SK-N-MC (cell line): Measurements from ENCODE around the gene ADH5.
"Not testable (repeated sequence)": the region's sequence is repeated elsewhere in the genome, so short reads cannot be mapped to it uniquely, and the experiment has no call there.

Experiments
- DNase-seq: peaks from one replicate; pipeline ENCODE4 v3.0.0-alpha.2; 2011; ENCODE audit warnings: low read depth, low spot score
- H3K27ac ChIP-seq: fragments of 200-600 bp; sonication (generic); 2 replicates; pipeline ENCODE4 v1.5.1; 2016; ENCODE audit warnings: mixed run types
- H3K36me3 ChIP-seq: fragments of 200-600 bp; sonication (generic); 2 replicates; pipeline ENCODE4 v1.6.1; 2017; ENCODE audit warnings: antibody characterized with exemption, low read length, mixed read lengths; ENCODE audit not compliant: insufficient read depth
- H3K4me3 ChIP-seq: fragments of 200-600 bp; sonication (generic); 2 replicates; pipeline ENCODE4 v1.5.1; 2016
- H3K9ac ChIP-seq: fragments of 200-600 bp; sonication (generic); 2 replicates; pipeline ENCODE4 v1.8.0; 2017; ENCODE audit warnings: mixed run types, mixed read lengths; ENCODE audit not compliant: insufficient read length
- H3K9me3 ChIP-seq: fragments of 200-600 bp; sonication (generic); 2 replicates; pipeline ENCODE4 v1.6.1; 2017; ENCODE audit warnings: low read depth, mild to moderate bottlenecking, antibody characterized with exemption, low read length, moderate library complexity, mixed read lengths
- EZH2 ChIP-seq: fragments of 200-600 bp; sonication (generic); IDR thresholded peaks from one replicate; pipeline ENCODE4 v1.6.1; 2017; ENCODE audit warnings: antibody characterized with exemption
- FOXP2 ChIP-seq: optimal IDR thresholded peaks from 2 replicates; pipeline ENCODE3; 2011; ENCODE audit warnings: mild to moderate bottlenecking, moderate library complexity; ENCODE audit not compliant: insufficient read depth; ENCODE audit errors: extremely low read length, control extremely low read depth
- POLR2AphosphoS5 ChIP-seq: IDR thresholded peaks from 2 replicates; pipeline ENCODE4 v1.6.1; 2012; ENCODE audit warnings: mild to moderate bottlenecking, low read depth, low read length, borderline replicate concordance

The ADH5 gene

DNA sequence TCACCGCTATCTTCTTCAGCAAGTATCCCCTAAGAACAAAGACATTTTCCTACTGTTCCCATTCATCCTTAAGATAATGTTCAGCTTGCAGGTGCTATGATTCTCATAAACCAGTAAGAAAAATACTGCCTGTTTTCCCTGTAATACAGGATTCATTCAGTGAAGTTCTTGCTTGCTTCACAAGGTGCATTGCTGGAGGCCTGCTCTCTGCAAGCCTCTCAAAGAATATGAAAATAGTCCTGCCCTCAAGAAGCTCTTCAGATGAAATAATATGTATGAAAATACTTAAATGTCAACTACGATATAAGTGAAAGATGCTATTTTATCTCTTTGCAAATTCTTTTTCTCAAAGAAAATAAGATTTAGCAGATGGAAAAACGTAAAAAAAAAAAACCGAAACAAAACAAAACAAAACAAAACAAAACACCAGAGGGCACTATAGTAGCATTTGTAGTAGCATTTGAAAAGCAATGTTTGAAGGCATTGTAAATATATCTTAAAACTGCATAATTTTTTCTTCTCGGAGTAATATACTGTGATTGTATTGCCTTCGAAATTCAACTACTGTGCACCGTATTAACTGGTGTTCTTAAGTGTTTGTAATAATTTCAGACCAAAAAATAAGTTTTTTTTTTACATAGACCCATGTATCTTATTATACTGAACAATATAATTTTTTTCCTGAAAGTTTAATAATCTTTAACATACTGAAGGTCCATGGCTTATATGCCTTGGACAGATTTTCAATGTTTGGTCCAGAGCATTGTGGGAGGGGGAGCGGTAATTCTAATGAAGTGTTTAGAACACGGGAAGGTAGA lies 29.5 kb upstream of the ADH5 start:
- TF ChIP-seq EZH2 (no peak), FOXP2 (no peak), POLR2AphosphoS5 (no peak)
- H3K36me3 ChIP-seq = no peaks in the 10 kb centered on the region
- no peak for DNase-seq
- no peak overlapping the region for H3K4me3 ChIP-seq
- no peak overlapping the region for H3K27ac ChIP-seq
- H3K9me3 ChIP-seq = no peaks in the 10 kb centered on the region
- H3K9ac ChIP-seq = no peak overlapping the region

DNA sequence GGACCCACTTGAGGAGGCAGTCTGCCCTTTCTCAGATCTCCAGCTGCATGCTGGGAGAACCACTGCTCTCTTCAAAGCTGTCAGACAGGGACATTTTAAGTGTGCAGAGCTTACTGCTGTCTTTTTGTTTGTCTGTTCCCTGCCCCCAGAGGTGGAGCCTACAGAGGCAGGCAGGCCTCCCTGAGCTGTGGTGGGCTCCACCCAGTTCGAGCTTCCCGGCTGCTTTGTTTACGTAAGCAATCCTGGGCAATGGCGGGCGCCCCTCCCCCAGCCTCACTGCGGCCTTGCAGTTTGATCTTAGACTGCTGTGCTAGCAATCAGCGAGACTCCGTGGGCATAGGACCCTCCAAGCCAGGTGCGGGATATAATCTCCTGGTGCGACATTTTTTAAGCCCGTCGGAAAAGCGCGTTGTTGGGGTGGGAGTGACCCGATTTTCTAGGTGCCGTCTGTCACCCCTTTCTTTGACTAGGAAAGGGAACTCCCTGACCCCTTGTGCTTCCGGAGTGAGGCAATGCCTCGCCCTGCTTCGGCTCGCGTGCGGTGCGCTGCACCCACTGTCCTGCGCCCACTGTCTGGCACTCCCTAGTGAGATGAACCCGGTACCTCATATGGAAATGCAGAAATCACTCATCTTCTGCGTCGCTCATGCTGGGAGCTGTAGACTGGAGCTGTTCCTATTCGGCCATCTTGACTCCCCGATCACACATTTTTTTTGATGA lies 28.7 kb upstream of the ADH5 start:
- H3K9ac ChIP-seq, H3K4me3 ChIP-seq, DNase-seq, H3K36me3 ChIP-seq, H3K9me3 ChIP-seq, H3K27ac ChIP-seq: not testable (repeated sequence)

DNA sequence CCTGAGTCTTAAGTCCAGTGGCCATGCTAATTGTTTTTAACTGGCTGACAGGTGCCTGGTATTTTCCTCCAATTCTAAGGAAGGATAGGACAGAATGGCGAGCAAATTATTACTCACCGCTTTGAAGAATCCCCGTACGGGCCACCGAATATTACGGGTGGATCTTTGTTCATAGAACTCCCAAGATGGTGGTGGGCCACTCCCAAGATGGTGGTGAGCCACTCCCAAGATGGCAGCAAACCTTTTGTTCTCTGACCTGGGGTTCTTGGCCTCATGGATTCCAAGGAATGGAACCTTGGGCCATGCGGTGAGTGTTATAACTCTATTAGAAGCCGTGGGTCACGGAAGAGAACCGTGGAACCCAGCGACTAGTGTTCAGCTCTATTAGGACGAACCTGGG lies 20.7 kb upstream of the ADH5 start:
- not testable (repeated sequence) for H3K36me3 ChIP-seq, H3K27ac ChIP-seq, H3K9me3 ChIP-seq, DNase-seq, H3K9ac ChIP-seq, H3K4me3 ChIP-seq

DNA sequence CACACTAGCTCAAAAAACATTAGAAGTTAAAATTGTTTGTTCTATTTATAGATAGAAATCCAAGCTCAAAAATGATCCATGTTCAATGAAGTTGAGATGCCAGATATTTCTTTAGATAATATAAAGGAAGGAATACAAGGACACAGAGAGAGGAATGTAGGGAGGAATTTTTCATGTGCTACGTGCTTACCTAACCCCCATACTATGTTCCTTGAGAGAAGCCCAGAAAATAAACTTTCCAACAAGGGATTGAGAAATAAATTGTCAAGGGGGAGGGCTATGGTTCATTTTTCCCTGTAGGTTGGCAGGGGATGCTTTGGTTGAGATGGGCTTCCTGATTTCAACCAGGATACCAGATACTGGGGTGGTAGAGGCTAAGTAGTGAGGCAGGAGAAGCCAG lies 15.6 kb upstream of the ADH5 start:
- no peak overlapping the region for H3K27ac ChIP-seq
- H3K4me3 ChIP-seq = no peak overlapping the region
- TF ChIP-seq FOXP2 (no peak), POLR2AphosphoS5 (no peak), EZH2 (no peak)
- no peaks in the 10 kb centered on the region for H3K9me3 ChIP-seq
- no peaks in the 10 kb centered on the region for H3K36me3 ChIP-seq
- no peak overlapping the region for H3K9ac ChIP-seq
- no peak for DNase-seq

DNA sequence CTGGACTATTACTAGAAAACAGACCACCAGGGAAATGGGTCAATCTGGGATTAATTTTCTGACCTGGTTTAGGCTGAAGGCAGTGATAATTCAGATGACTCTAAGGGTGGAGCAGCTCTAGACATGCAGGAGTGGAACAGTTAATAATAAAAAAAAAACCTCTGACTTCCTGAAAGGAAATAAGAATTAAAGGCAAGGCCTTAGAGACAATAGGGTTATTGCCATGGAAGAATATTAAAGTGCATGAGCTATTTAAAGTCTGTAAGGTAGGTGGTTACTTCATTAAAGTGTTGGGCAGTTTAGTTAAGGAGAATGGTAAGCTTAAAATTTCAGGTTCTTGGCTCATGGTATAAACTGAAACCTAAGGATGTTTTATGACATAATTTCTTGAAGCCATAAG lies 14.6 kb upstream of the ADH5 start:
- no peak for DNase-seq
- Histone ChIP-seq H3K4me3 (no peak overlapping the region), H3K27ac (no peak overlapping the region), H3K36me3 (no peaks in the 10 kb centered on the region), H3K9ac (no peak overlapping the region), H3K9me3 (no peaks in the 10 kb centered on the region)
- TF ChIP-seq POLR2AphosphoS5 = no peak
- no peak for TF ChIP-seq EZH2
- TF ChIP-seq FOXP2 = no peak

DNA sequence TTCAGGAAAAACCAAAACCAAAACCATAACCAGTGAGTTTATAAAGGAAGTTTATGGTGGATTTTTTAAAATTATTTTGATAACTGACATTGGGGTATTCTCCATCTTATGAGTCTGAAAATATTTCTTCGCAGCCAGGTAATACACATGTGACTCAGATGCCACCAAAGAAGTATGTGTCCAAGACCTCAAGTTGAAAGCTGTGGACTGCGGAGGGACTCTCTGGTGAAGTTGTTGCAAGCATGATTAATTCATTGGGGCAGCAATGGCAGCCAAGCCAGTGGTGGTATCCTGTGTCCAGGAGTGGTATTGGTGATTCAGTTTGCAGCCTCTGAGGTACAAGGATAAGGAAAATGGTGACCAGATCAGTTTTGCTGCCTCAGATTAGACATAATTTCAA lies 14.0 kb upstream of the ADH5 start:
- H3K9me3 ChIP-seq = no peaks in the 10 kb centered on the region
- no peak for DNase-seq
- no peak overlapping the region for H3K27ac ChIP-seq
- no peaks in the 10 kb centered on the region for H3K36me3 ChIP-seq
- H3K9ac ChIP-seq = no peak overlapping the region
- TF ChIP-seq EZH2 (no peak), FOXP2 (no peak), POLR2AphosphoS5 (no peak)
- no peak overlapping the region for H3K4me3 ChIP-seq

DNA sequence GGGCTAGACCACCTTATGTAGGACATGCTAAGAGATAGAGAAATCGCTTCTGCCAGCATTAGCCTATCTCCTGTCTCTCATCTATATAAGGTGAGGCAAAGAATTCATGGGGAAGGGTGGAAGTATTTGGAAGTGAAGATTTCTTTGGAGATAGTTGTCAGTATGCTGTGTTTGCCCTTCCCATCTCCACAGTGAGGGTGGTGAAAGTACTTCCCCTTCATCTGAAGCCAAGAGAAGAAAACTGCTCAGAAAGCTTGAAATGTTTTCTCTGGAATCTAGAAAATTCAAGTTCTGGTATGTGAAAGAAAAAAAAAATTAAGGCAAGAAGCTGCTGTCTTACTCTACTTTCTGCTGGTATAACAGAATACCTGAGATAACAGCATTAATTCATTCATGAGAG lies 12.3 kb upstream of the ADH5 start:
- no peak for TF ChIP-seq FOXP2
- no peak for TF ChIP-seq EZH2
- no peak for TF ChIP-seq POLR2AphosphoS5
- Histone ChIP-seq H3K4me3 (no peak overlapping the region), H3K9me3 (no peaks in the 10 kb centered on the region), H3K9ac (no peak overlapping the region), H3K27ac (no peak overlapping the region), H3K36me3 (no peaks in the 10 kb centered on the region)
- DNase-seq = no peak

DNA sequence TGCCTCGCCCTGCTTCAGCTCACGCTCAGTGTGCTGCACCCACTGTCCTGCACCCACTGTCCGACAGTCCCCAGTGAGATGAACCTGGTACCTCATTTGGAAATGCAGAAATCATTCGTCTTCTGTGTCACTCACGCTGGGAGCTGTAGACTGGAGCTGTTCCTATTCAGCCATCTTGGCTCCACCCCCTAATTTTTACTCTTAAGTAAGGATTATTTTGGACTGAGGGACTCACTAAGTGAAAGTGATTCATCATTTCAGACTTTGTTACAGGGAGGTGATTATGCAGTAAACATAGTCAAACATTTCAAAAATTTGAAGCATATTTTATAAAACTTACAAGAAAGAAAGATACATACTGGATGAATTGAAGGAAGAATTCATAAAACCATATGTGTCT lies 11.2 kb upstream of the ADH5 start:
- H3K9me3 ChIP-seq, H3K27ac ChIP-seq, H3K36me3 ChIP-seq, H3K9ac ChIP-seq, DNase-seq, H3K4me3 ChIP-seq: not testable (repeated sequence)

DNA sequence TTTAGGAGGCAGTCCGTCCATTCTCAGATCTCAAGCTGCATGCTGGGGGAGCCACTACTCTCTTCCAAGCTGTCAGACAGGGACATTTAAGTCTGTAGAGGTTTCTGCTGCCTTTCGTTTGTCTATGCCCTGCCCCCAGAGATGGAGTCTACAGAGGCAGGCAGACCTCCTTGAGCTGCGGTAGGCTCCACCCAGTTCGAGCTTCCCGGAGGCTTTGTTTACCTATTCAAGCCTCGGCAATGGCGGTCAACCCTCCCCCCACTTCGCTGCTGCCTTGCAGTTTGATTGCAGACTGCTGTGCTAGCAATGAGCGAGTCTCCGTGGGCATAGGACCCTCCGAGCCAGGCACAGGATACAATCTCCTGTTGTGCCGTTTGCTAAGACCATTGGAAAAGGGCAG lies 10.7 kb upstream of the ADH5 start:
- H3K9ac ChIP-seq = no peak overlapping the region
- H3K27ac ChIP-seq = no peak overlapping the region
- no peak for TF ChIP-seq FOXP2
- TF ChIP-seq POLR2AphosphoS5 = no peak
- TF ChIP-seq EZH2 = no peak
- H3K9me3 ChIP-seq = no peaks in the 10 kb centered on the region
- no peak for DNase-seq
- no peak overlapping the region for H3K4me3 ChIP-seq
- H3K36me3 ChIP-seq = no peaks in the 10 kb centered on the region

DNA sequence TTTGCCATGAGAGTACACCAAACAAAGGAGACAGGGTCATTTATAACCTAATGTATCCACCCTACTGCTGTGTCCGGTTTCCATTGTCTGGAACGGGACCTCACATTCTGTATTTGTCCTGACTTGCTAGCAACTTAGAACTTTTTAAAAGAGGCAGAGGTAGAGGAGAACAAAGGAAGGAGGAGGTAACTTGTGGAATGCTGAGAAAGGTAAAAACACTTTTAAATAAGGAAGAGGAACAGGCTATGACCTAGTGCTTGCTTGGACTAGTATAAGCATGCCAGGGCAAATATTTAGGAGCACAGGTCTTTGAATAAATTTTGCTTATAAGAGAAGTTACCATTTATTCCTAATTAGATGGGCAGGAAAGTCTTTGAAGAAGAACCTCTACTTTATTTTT lies 3.3 kb upstream of the ADH5 start:
- not testable (repeated sequence) for H3K36me3 ChIP-seq, H3K4me3 ChIP-seq, H3K27ac ChIP-seq, H3K9ac ChIP-seq, H3K9me3 ChIP-seq, DNase-seq
